DOHH2 (cell line): ENCODE data around the gene RSPO1.

Source experiments
- EZH2phosphoT487 ChIP-seq: fragments of 200-600 bp; sonication (generic); IDR thresholded peaks from 2 replicates; pipeline ENCODE4 v1.6.1; 2017; ENCODE audit warnings: borderline replicate concordance, mild to moderate bottlenecking, antibody characterized with exemption, low read length, moderate library complexity, mixed read lengths
- TF ChIP-seq, protein P1 (sequence below): fragments of 200-600 bp; sonication (generic); IDR thresholded peaks from one replicate; pipeline ENCODE4 v1.5.1; 2014; ENCODE audit warnings: antibody characterized with exemption, mild to moderate bottlenecking, low read depth, low read length; ENCODE audit not compliant: poor library complexity, severe bottlenecking

- TF ChIP-seq, protein P1, sequence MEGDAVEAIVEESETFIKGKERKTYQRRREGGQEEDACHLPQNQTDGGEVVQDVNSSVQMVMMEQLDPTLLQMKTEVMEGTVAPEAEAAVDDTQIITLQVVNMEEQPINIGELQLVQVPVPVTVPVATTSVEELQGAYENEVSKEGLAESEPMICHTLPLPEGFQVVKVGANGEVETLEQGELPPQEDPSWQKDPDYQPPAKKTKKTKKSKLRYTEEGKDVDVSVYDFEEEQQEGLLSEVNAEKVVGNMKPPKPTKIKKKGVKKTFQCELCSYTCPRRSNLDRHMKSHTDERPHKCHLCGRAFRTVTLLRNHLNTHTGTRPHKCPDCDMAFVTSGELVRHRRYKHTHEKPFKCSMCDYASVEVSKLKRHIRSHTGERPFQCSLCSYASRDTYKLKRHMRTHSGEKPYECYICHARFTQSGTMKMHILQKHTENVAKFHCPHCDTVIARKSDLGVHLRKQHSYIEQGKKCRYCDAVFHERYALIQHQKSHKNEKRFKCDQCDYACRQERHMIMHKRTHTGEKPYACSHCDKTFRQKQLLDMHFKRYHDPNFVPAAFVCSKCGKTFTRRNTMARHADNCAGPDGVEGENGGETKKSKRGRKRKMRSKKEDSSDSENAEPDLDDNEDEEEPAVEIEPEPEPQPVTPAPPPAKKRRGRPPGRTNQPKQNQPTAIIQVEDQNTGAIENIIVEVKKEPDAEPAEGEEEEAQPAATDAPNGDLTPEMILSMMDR, result no peak
- TF ChIP-seq EZH2phosphoT487, result no peak
Observed at GRCh38 chr1:37629008-37629407, 5.7 kb downstream of the RSPO1 start.
